GM19467 (cell line): Measurements from ENCODE around the gene PLAAT4.
"Not testable (repeated sequence)": the region's sequence is repeated elsewhere in the genome, so short reads cannot be mapped to it uniquely, and the experiment has no call there.

ENCODE experiments used
- ATAC-seq: cut with Tn5 transposase; IDR thresholded peaks from one replicate; pipeline ENCODE4 v1.9.1; 2021; ENCODE audit warnings: mild to moderate bottlenecking, moderate library complexity; ENCODE audit not compliant: unreplicated experiment

Gene PLAAT4

GRCh38 chr11:63537293-63538101, 889 bp downstream of the PLAAT4 start:
- ATAC-seq, result no peak

- not testable (repeated sequence) for ATAC-seq
These were observed 5.9 kb downstream of the PLAAT4 start for GRCh38 chr11:63542506-63542905.

- ATAC-seq, result no peak
These were observed 7.1 kb downstream of the PLAAT4 start for GRCh38 chr11:63543711-63544110.

- no peak for ATAC-seq
These were observed 10.5 kb downstream of the PLAAT4 start for GRCh38 chr11:63547061-63547460.

- ATAC-seq, result no peak
These were observed 11.6 kb downstream of the PLAAT4 start for GRCh38 chr11:63548178-63548577.

GRCh38 chr11:63549411-63549810, 12.8 kb downstream of the PLAAT4 start:
- no peak for ATAC-seq

GRCh38 chr11:63550156-63550700, 13.6 kb downstream of the PLAAT4 start:
- not testable (repeated sequence) for ATAC-seq

GRCh38 chr11:63551091-63551888, 14.7 kb downstream of the PLAAT4 start:
- no peak for ATAC-seq

- ATAC-seq, result no peak
These were observed 15.3 kb downstream of the PLAAT4 start for GRCh38 chr11:63551889-63552266.

- no peak for ATAC-seq
These were observed 16.3 kb downstream of the PLAAT4 start for GRCh38 chr11:63552921-63553320.

GRCh38 chr11:63553759-63554158, 17.2 kb downstream of the PLAAT4 start:
- ATAC-seq, result peak; percentile 70

- no peak for ATAC-seq
These were observed 18.2 kb downstream of the PLAAT4 start for GRCh38 chr11:63554877-63555223.

- no peak for ATAC-seq
These were observed 19.9 kb downstream of the PLAAT4 start for GRCh38 chr11:63556404-63557013.

- ATAC-seq, result no peak
These were observed 21.0 kb downstream of the PLAAT4 start for GRCh38 chr11:63557570-63557969.

GRCh38 chr11:63558459-63559157, 22.0 kb downstream of the PLAAT4 start:
- ATAC-seq, result no peak

GRCh38 chr11:63560506-63561180, 24.0 kb downstream of the PLAAT4 start:
- ATAC-seq, result no peak

- ATAC-seq, result no peak
These were observed 26.8 kb downstream of the PLAAT4 start, which contains the start of gene PLAAT2 for GRCh38 chr11:63563201-63564055. PLAAT2 (minus strand) TSS chr11:63563379; CDS start chr11:63563324, 55 bp downstream.

- ATAC-seq, result peak; percentile 64
These were observed 27.6 kb downstream of the PLAAT4 start for GRCh38 chr11:63564056-63564774.
